GM12875 (cell line): ENCODE results near the gene TMEM169.

Experiments used
- H3K4me3 ChIP-seq: one replicate; pipeline ENCODE4 v1.5.1; 2011; ENCODE audit warnings: low read depth, low read length, control low read depth
- CTCF ChIP-seq: IDR thresholded peaks from 2 replicates; pipeline ENCODE4 v1.5.1; 2011; ENCODE audit warnings: low read depth, mild to moderate bottlenecking, control low read depth, inconsistent platforms, low read length, moderate library complexity, borderline replicate concordance; ENCODE audit not compliant: insufficient read depth

TMEM169 gene

DNA sequence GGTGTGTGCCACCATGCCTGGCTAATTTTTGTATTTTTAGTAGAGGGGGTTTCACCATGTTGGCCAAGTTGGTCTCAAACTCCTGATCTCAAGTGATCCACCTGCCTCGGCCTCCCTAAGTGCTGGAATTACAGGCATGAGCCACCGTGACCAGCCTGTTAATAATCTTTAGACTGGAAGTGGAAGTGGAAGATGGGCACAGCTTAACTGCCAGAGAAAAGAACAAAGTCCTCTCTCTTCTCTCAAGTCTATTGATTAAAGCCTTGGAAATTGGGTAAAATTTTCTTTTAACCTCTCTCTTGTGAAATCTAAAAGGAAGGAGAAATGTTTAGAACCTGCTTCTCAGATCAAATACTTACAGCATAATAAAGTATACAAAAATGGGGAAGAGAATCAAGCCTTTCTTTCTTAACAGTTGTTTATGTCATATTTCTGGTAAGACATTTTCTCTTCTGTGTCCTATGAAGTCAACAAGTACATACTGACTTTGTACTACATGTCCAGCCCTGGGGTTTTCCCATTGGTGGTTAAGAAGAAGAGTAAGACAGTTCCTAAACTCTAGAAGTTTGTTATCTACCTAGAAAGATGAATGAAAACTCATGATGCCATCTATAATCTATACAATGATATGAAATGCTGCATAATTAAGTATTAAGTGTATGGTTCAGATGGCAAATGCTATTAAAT, 4.6 kb downstream of the TMEM169 start:
- no peak overlapping the region for H3K4me3 ChIP-seq
- no peak for TF ChIP-seq CTCF

DNA sequence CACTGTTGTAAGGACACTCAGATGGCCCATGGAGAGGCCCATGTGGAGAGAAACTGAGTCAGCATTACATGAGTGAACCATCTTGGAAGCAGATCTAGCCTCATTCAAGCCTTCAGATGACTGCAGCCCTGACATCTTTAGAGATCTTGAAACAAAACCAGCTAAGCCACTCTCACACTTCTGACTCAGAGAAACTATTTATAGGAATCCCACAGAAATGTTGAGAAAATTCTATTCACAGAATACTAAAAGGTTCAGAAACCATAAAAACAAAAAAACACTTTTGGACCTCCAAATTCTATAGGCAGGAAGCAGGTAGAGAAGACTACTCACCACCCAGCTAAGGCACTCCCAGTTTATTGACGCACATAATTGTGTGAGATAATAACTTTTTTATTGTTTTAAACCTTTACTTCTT, 8.7 kb downstream of the TMEM169 start:
- TF ChIP-seq CTCF, result no peak
- no peak overlapping the region for H3K4me3 ChIP-seq

- TF ChIP-seq CTCF, result no peak
- H3K4me3 ChIP-seq, result no peak overlapping the region
These were observed 10.9 kb downstream of the TMEM169 start for GRCh38 chr2:216092646-216093045.

GRCh38 chr2:216094701-216095100, 13.0 kb downstream of the TMEM169 start:
- TF ChIP-seq CTCF, result no peak
- no peak overlapping the region for H3K4me3 ChIP-seq

DNA sequence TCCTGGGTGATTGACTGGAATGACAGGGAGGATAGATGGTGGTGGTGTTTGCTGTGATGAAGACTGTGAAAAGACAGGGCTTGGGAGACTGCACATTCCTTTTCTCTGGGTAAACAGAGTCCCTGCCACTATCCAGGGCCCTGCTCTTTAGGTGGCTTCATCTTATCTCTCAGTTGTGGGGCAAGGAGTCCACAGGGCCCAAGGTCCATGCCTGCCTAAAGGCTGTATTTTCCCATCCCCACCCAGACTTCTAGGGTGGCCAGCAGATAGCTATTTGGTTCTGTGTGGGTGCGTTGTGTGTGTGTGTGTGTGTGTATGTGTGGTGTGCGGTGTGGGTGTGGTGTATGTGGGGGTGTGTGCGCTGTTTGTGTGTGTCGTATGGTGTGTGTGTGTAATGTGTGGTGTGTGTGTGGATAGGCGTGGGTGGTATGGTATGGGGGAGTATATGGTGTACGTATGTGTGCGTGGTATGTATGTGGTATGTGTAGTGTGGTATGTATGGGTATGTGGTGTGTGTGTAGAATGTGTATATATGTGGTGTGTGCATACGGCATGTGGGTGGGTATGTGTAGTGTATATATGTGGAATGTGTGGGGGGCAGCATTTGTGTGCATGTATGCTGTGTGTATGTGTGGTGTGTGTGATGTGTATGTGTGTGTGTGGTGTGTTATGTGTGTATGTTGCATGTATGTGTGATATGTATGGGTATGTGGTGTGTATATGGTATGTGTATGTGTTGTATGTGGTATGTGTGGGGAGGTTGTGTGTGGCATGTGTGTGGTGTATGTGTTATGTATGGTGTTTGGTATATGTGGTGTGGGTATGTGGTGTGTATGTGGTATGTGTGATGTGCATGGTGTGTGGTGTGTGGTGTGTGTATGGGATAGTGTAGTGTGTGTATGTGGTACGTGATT, 17.0 kb downstream of the TMEM169 start:
- no peak overlapping the region for H3K4me3 ChIP-seq
- TF ChIP-seq CTCF, result no peak

DNA sequence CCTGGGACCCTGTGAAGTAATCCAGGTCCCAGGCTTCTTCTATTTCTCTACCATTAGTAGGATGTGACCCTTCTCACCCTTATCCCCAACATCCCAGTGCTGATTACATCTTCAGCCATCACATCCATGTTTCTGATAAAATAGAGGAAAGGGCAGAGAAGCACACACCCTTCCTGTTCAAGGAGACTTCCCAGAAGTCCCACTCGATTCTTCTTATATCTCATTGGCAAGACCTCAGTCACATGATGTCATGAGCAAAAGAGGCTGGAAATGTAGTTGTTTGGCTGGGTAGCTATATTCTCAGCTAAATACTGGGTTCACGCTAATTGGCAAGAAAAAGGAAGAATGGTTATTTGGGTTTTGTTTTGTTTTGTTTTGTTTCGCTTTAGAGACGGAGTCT, 19.4 kb downstream of the TMEM169 start:
- TF ChIP-seq CTCF, result no peak
- H3K4me3 ChIP-seq, result no peak overlapping the region
